ENCODE data around the gene TANGO6. TPM values are rescaled to one million over a fixed set of nuclear protein-coding genes. Genes with fewer than 3 reads are reported as not detected.

The TANGO6 gene
- total and polyA plus RNA-seq, 2 of the 8 experiments (the other 6 are each of a cell fraction or from before 2014, with no cell fraction given): 5.0 to 19.5 TPM

DNA sequence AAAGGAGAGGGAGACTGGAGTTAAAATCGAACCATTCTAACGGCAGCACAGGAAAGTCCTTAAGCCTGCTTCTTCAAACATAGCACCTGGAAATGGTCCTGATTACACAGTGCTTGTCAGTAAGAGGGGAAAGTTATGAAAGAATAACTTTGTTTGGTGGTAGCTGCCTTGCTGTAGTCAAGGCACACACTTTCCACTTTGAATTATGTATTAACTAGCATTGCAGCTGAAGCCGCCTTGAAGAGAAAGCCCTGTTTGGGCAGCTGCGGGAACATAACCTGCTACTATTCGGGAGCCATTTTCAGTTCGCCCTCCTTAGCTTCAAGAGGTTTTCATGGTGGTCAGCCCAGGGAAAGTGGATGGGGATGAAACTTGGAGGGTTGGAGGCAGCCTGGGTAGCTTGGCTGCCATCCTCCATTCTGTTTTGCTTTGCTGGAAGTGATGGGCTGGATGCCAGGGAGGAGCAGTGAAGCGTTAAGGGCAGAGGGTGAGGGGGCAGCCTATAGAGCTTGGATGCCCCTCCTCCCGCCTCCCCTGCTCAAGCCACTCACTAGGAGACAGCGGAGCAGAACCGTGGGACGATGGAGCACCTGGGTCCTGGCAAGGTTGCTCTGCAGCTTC lies 256.9 kb downstream of the TANGO6 start (continued):
- TF ChIP-seq SIRT6 (IDR thresholded peaks at IDR 0.05; ENCODE audit: low read length): no peak
- no peak for TF ChIP-seq SUZ12 (IDR thresholded peaks at IDR 0.05; ENCODE audit: low read length)
